ENCODE measurements around the gene NUMB. TPM values are rescaled to one million over a fixed set of nuclear protein-coding genes. Genes with fewer than 3 reads are reported as not detected.
A peak's percentile ranks its signal among the peaks of the same experiment; 100 is the strongest.

The NUMB gene
- total and polyA plus RNA-seq, 2 of the 13 experiments (the other 11 are each of a cell fraction or from before 2014, with no cell fraction given): 20.3 to 71.1 TPM

- TF ChIP-seq CENPX (CRISPR knock-in tag; IDR thresholded peaks at IDR 0.05) (no peak), ZNF281 (CRISPR knock-in tag; IDR thresholded peaks at IDR 0.05; ENCODE audit: borderline replicate concordance) (peak; percentile 74; the same call in 1 of the 2 replicates), PAXIP1 (CRISPR knock-in tag; conservative IDR thresholded peaks at IDR 0.05) (0 out of 2 replicates have a peak, but pooled peaks have one; percentile 13), ZNF33B (CRISPR knock-in tag; IDR thresholded peaks at IDR 0.05) (no peak), NR2F1 (CRISPR knock-in tag; IDR thresholded peaks at IDR 0.05) (peak; percentile 15 to 31; a peak in 1 of 4 replicates), NR3C1 (CRISPR knock-in tag; IDR thresholded peaks at IDR 0.05) (no peak), RXRA (CRISPR knock-in tag; IDR thresholded peaks at IDR 0.05) (peak; percentile 91), RXRB (CRISPR knock-in tag; IDR thresholded peaks at IDR 0.05; ENCODE audit: borderline replicate concordance) (0 out of 2 replicates have a peak, but pooled peaks have one; percentile 22)
Observed at GRCh38 chr14:73260574-73260973, 197.8 kb downstream of the NUMB start (continued).
